IMR-90 (cell line): ENCODE data around the gene SLC8A3. TPM values are rescaled to one million over a fixed set of nuclear protein-coding genes. Genes with fewer than 3 reads are reported as not detected.

ENCODE experiments used
- ATAC-seq: fragments of 200-7000 bp; cut with Tn5 transposase; 2 replicates; pipeline ENCODE4 v1.9.1; 2020; ENCODE audit warnings: low read depth, mild to moderate bottlenecking, moderate library complexity
- BruUV-seq: library from RNA; stranded (reverse); fragments of 400-500 nt; replicated peaks from 2 replicates; lab custom pipeline; 2021; lab: Mats Ljungman, UMichigan
- CTCF ChIA-PET: fragments of 300-600 bp; formaldehyde crosslinking; extraction: SDS; loops from one replicate; lab custom pipeline; 2021; ENCODE audit warnings: antibody characterized with exemption; lab: Yijun Ruan, JAX
- POLR2A ChIA-PET: fragments of 300-600 bp; sonication (Branson Sonifier 250); formaldehyde crosslinking; loops from one replicate; lab custom pipeline; 2022; ENCODE audit warnings: antibody characterized with exemption; ENCODE audit not compliant: unreplicated experiment; lab: Charles Lee
- DNase-seq: peaks from one replicate; pipeline ENCODE4 v3.0.0; 2013
- H2AFZ ChIP-seq: replicated peaks from 2 replicates; pipeline ENCODE3; 2013; ENCODE audit warnings: low read length, mild to moderate bottlenecking; ENCODE audit not compliant: poor library complexity
- H2AK5ac ChIP-seq: 2 replicates; pipeline ENCODE4 v1.6.1; 2013; ENCODE audit warnings: low read depth, low read length, inconsistent platforms
- H2AK9ac ChIP-seq: replicated peaks from 2 replicates; pipeline ENCODE3; 2013; ENCODE audit warnings: mild to moderate bottlenecking, low read depth, low read length, moderate library complexity; ENCODE audit not compliant: poor library complexity
- H2BK120ac ChIP-seq: 2 replicates; pipeline ENCODE4 v1.6.1; 2013; ENCODE audit warnings: low read depth, low read length, inconsistent platforms
- H2BK15ac ChIP-seq: 3 replicates; pipeline ENCODE4 v1.6.1; 2013; ENCODE audit warnings: low read depth, low read length, inconsistent platforms
- H2BK20ac ChIP-seq: 2 replicates; pipeline ENCODE4 v1.6.1; 2013; ENCODE audit warnings: low read depth, mild to moderate bottlenecking, inconsistent platforms, low read length, moderate library complexity
- H2BK5ac ChIP-seq: 2 replicates; pipeline ENCODE4 v1.6.1; 2013; ENCODE audit warnings: mild to moderate bottlenecking, low read depth, low read length, inconsistent platforms; ENCODE audit not compliant: poor library complexity, severe bottlenecking
- H3K14ac ChIP-seq: replicated peaks from 2 replicates; pipeline ENCODE4 v1.6.1; 2013; ENCODE audit warnings: low read depth, low read length, inconsistent platforms
- H3K18ac ChIP-seq: 2 replicates; pipeline ENCODE4 v1.6.1; 2013; ENCODE audit warnings: low read depth, low read length, control low read depth
- H3K23ac ChIP-seq: 2 replicates; pipeline ENCODE4 v1.6.1; 2013; ENCODE audit warnings: low read depth, low read length, inconsistent platforms
- H3K27ac ChIP-seq: 2 replicates; pipeline ENCODE4 v1.5.1; 2013; ENCODE audit warnings: mild to moderate bottlenecking, control low read depth, low read length; ENCODE audit not compliant: insufficient read depth
- H3K27me3 ChIP-seq: 2 replicates; pipeline ENCODE4 v1.6.1; 2013; ENCODE audit warnings: low read length; ENCODE audit not compliant: control insufficient read depth, insufficient read depth
- H3K36me3 ChIP-seq: 2 replicates; pipeline ENCODE4 v1.6.1; 2013; ENCODE audit warnings: low read length, mixed read lengths; ENCODE audit not compliant: control insufficient read depth, insufficient read depth
- H3K4ac ChIP-seq: 2 replicates; pipeline ENCODE4 v1.6.1; 2013; ENCODE audit warnings: low read depth, low read length, inconsistent platforms
- H3K4me1 ChIP-seq: 2 replicates; pipeline ENCODE4 v1.6.1; 2013; ENCODE audit warnings: low read length, mixed read lengths; ENCODE audit not compliant: control insufficient read depth, insufficient read depth
- H3K4me2 ChIP-seq: 2 replicates; pipeline ENCODE4 v1.6.1; 2013; ENCODE audit warnings: low read depth, mild to moderate bottlenecking, control low read depth, low read length, moderate library complexity
- H3K4me3 ChIP-seq: 2 replicates; pipeline ENCODE4 v1.5.1; 2013; ENCODE audit warnings: low read depth, mild to moderate bottlenecking, control low read depth, low read length, moderate library complexity; ENCODE audit not compliant: insufficient read depth
- H3K56ac ChIP-seq: 2 replicates; pipeline ENCODE4 v1.6.1; 2013; ENCODE audit warnings: low read length, inconsistent platforms; ENCODE audit not compliant: insufficient read depth; ENCODE audit errors: extremely low read depth
- H3K79me1 ChIP-seq, 2 experiments: 2 replicates each; pipeline ENCODE4 v1.6.1; 2013; ENCODE audit warnings: low read length in 2 of 2, inconsistent platforms in 1 of 2, low read depth in 1 of 2
- H3K9ac ChIP-seq: 2 replicates; pipeline ENCODE4 v1.6.1; 2013; ENCODE audit warnings: low read depth, low read length, control low read depth
- H3K9me1 ChIP-seq: 2 replicates; pipeline ENCODE4 v1.6.1; 2013; ENCODE audit warnings: low read length, inconsistent platforms; ENCODE audit not compliant: insufficient read depth
- H3K9me3 ChIP-seq: 2 replicates; pipeline ENCODE4 v1.6.1; 2013; ENCODE audit warnings: low read length; ENCODE audit not compliant: control insufficient read depth, insufficient read depth
- H4K20me1 ChIP-seq: 2 replicates; pipeline ENCODE4 v1.6.1; 2013; ENCODE audit warnings: low read length, inconsistent platforms; ENCODE audit not compliant: insufficient read depth
- H4K5ac ChIP-seq: 2 replicates; pipeline ENCODE4 v1.6.1; 2013; ENCODE audit warnings: mild to moderate bottlenecking, low read depth, low read length, control low read depth
- H4K8ac ChIP-seq, 2 experiments: 2 replicates each; pipeline ENCODE4 v1.6.1; 2013; ENCODE audit warnings: low read depth in 2 of 2, low read length in 2 of 2, control low read depth in 1 of 2, inconsistent platforms in 1 of 2
- H4K91ac ChIP-seq: 2 replicates; pipeline ENCODE4 v1.6.1; 2013; ENCODE audit warnings: low read depth, low read length, inconsistent platforms; ENCODE audit not compliant: insufficient read depth
- BHLHE40 ChIP-seq: fragments of 150-350 bp; IDR thresholded peaks from 2 replicates; pipeline ENCODE4 v1.6.1; 2016; ENCODE audit warnings: mild to moderate bottlenecking, low read depth, low read length
- CEBPB ChIP-seq: IDR thresholded peaks from 2 replicates; pipeline ENCODE4 v1.6.1; 2012; ENCODE audit warnings: low read depth, low read length, improper control_type of control experiment
- CHD1 ChIP-seq: IDR thresholded peaks from 2 replicates; pipeline ENCODE4 v1.6.1; 2012; ENCODE audit warnings: low read depth, low read length, improper control_type of control experiment
- FOS ChIP-seq: fragments of 150-350 bp; IDR thresholded peaks from 2 replicates; pipeline ENCODE4 v1.6.1; 2016; ENCODE audit warnings: low read depth, low read length
- MAFK ChIP-seq: IDR thresholded peaks from 2 replicates; pipeline ENCODE4 v1.6.1; 2012; ENCODE audit warnings: low read depth, low read length, improper control_type of control experiment
- MAZ ChIP-seq: IDR thresholded peaks from 2 replicates; pipeline ENCODE4 v1.6.1; 2012; ENCODE audit warnings: low read depth, mild to moderate bottlenecking, low read length, improper control_type of control experiment, moderate library complexity, borderline replicate concordance
- MXI1 ChIP-seq: IDR thresholded peaks from 2 replicates; pipeline ENCODE4 v1.6.1; 2012; ENCODE audit warnings: low read depth, mild to moderate bottlenecking, low read length, moderate library complexity, borderline replicate concordance
- NFE2L2 ChIP-seq: fragments of 150-350 bp; IDR thresholded peaks from 2 replicates; pipeline ENCODE4 v1.6.1; 2016; ENCODE audit warnings: low read depth, mild to moderate bottlenecking, low read length
- POLR2A ChIP-seq: IDR thresholded peaks from 2 replicates; pipeline ENCODE4 v1.6.1; 2012; ENCODE audit warnings: mild to moderate bottlenecking, low read depth, low read length
- RAD21 ChIP-seq: IDR thresholded peaks from 2 replicates; pipeline ENCODE4 v1.6.1; 2012; ENCODE audit warnings: low read length, improper control_type of control experiment
- RCOR1 ChIP-seq: IDR thresholded peaks from 2 replicates; pipeline ENCODE4 v1.6.1; 2012; ENCODE audit warnings: mild to moderate bottlenecking, low read length, improper control_type of control experiment; ENCODE audit not compliant: insufficient replicate concordance
- RFX5 ChIP-seq: IDR thresholded peaks from 2 replicates; pipeline ENCODE4 v1.8.0; 2012; ENCODE audit warnings: low read depth, mild to moderate bottlenecking, low read length, moderate library complexity
- SMC3 ChIP-seq: fragments of 150-350 bp; IDR thresholded peaks from 2 replicates; pipeline ENCODE4 v1.6.1; 2016; ENCODE audit warnings: low read depth, mild to moderate bottlenecking, antibody characterized with exemption, low read length, moderate library complexity
- WGBS, 2 experiments: methylation state at CpG; one replicate each; pipeline versions ENCODE4 v1.1.5 to v1.1.7; 2013; ENCODE audit warnings: missing lambda C conversion rate in 2 of 2; ENCODE audit not compliant: insufficient read length in 1 of 2; ENCODE audit errors: extremely low coverage in 2 of 2; 5-methylcytosine and 5-hydroxymethylcytosine counted together
- dilution Hi-C: fragments of 300-500 bp; cut with HindIII; formaldehyde crosslinking; loops from one replicate; pipeline ENCODE4 v1.14.3; 2018; ENCODE audit warnings: low sequenced_read_pairs; ENCODE audit not compliant: unreplicated experiment
- in situ Hi-C: fragments of 300-500 bp; cut with MboI; formaldehyde crosslinking; loops from 3 replicates; pipeline ENCODE4 v1.14.3; 2019; ENCODE audit warnings: low sequenced_read_pairs, inconsistent platforms, mixed read lengths
- intact Hi-C: fragments of 100-400 bp; cut with micrococcal nuclease; formaldehyde crosslinking; loops from 2 replicates; pipeline ENCODE4 v1.10.0; 2022
- polyA plus RNA-seq, 3 experiments: library from polyadenylated mRNA; depleted of rRNA; stranded (reverse); fragments of >200 nt; gene quantifications; 2 replicates each; pipeline ENCODE4 v1.2.3, GENCODE V29; 2012; ENCODE audit warnings: low replicate concordance in 1 of 3
- total RNA-seq: library from RNA; depleted of rRNA; stranded (reverse); fragments of >200 nt; gene quantifications from 2 replicates; pipeline ENCODE4 v1.2.3, GENCODE V29; 2012
- TF ChIP-seq, protein P1 (sequence below): conservative IDR thresholded peaks from 2 replicates; pipeline ENCODE4 v1.5.1; 2012; ENCODE audit warnings: mild to moderate bottlenecking, low read depth, low read length, improper control_type of control experiment
- TF ChIP-seq, protein P2 (sequence below): fragments of 150-350 bp; IDR thresholded peaks from 2 replicates; pipeline ENCODE4 v1.6.1; 2016; ENCODE audit warnings: low read depth, mild to moderate bottlenecking, low read length, moderate library complexity, borderline replicate concordance

Gene SLC8A3
- total and polyA plus RNA-seq, 2 of the 4 experiments (the other 2 are of a cell fraction), result under 0.01 TPM; not detected in 1

DNA sequence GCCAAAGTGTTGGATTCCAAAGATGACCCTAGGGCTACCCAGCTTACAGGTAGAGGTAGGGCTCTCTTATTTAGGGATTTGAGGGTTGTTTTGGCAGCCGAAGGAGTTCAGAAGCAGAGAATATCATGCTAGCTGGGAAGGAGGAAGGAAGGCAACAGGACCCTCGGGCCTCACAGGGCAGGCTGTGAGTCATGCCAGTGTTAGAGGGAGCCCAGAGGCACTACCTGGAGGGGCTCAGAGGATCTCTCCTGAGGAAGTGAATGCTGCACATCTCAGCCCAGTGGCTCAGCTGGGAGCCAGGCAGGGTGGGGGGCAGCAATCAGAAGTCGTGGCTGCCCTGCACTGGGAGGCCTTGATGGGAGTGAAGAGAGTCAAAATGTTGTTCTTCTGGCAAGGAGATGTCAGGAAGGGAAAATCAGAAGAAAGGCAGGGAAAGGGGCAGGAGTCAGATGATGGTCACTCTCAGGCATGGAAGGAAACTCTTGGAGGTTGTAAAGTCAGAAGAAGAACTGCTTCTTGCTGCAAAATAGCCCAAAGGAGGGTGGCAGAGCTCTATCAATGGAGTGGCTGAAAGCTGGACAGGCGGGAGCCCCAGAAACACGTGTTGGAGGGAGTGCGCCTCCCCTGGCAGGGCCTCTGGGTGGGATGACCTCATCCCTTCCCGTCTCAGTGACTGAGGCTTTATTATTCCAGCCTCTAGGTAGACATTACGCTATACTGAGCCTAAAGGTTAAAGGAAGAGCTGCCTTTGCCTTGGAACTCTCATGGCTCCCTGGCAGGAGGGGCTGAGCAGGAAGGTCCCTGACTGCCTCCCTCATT lies 168.2 kb downstream of the SLC8A3 start:
- Histone ChIP-seq H3K79me1 (no peaks in the 10 kb centered on the region), H3K14ac (no peak overlapping the region), H3K23ac (no peak overlapping the region), H3K56ac (no peak overlapping the region), H2BK120ac (no peak overlapping the region), H4K5ac (no peak overlapping the region), H3K9me3 (no peaks in the 10 kb centered on the region), H2AK5ac (no peak overlapping the region), H2BK15ac (no peak overlapping the region), H3K4me1 (peaks cover 6% of the 10 kb centered on the region), H3K27me3 (no peaks in the 10 kb centered on the region), H3K27ac (no peak overlapping the region), H3K9me1 (peaks cover 3% of the 10 kb centered on the region; the same call in 1 of the 2 replicates), H3K36me3 (peaks cover 5% of the 10 kb centered on the region; the same call in 1 of the 2 replicates), H2AFZ (no peak overlapping the region), H2BK20ac (peak overlapping the region; percentile 37; the same call in 1 of the 2 replicates), H3K9ac (no peak overlapping the region), H4K8ac (no peak overlapping the region), H2BK5ac (no peak overlapping the region), H3K4me2 (no peak overlapping the region), H3K18ac (no peak overlapping the region), H3K4ac (no peak overlapping the region), H4K20me1 (no peaks in the 10 kb centered on the region), H2AK9ac (no peak overlapping the region), H3K4me3 (no peak overlapping the region), H4K91ac (no peak overlapping the region; the same call in 1 of the 2 replicates)
- intact Hi-C loops, result no loop called here
- POLR2A ChIA-PET, result no interaction called here
- DNase-seq (peak; percentile 32), ATAC-seq (peak; percentile 56; the same call in 1 of the 2 replicates)
- WGBS, 2 experiments, result 12% methylated on average over 2 of the region's 8 CpGs; no CpG with 5 or more reads in 1 of the 2 experiments
- in situ Hi-C loops, result loop anchor here (25.0 kb wide), 1 partner anchor 433 kb away; no protein-coding TSS in a partner anchor
- dilution Hi-C loops, result no loop called here
- TF ChIP-seq POLR2A (no peak), MXI1 (no peak), MAZ (no peak), RAD21 (no peak), FOS (no peak), MAFK (no peak), RCOR1 (no peak), RFX5 (no peak), CHD1 (no peak), BHLHE40 (no peak), CEBPB (no peak), SMC3 (no peak), NFE2L2 (no peak)
- TF ChIP-seq, protein P1, sequence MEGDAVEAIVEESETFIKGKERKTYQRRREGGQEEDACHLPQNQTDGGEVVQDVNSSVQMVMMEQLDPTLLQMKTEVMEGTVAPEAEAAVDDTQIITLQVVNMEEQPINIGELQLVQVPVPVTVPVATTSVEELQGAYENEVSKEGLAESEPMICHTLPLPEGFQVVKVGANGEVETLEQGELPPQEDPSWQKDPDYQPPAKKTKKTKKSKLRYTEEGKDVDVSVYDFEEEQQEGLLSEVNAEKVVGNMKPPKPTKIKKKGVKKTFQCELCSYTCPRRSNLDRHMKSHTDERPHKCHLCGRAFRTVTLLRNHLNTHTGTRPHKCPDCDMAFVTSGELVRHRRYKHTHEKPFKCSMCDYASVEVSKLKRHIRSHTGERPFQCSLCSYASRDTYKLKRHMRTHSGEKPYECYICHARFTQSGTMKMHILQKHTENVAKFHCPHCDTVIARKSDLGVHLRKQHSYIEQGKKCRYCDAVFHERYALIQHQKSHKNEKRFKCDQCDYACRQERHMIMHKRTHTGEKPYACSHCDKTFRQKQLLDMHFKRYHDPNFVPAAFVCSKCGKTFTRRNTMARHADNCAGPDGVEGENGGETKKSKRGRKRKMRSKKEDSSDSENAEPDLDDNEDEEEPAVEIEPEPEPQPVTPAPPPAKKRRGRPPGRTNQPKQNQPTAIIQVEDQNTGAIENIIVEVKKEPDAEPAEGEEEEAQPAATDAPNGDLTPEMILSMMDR, result no peak
- TF ChIP-seq, protein P2, sequence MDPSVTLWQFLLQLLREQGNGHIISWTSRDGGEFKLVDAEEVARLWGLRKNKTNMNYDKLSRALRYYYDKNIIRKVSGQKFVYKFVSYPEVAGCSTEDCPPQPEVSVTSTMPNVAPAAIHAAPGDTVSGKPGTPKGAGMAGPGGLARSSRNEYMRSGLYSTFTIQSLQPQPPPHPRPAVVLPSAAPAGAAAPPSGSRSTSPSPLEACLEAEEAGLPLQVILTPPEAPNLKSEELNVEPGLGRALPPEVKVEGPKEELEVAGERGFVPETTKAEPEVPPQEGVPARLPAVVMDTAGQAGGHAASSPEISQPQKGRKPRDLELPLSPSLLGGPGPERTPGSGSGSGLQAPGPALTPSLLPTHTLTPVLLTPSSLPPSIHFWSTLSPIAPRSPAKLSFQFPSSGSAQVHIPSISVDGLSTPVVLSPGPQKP, result no peak
- BruUV-seq, result no TSS peak
- CTCF ChIA-PET, result interaction anchor here (0.6 to 1.3 kb wide), 4 partner anchors 133 to 251 kb away, joined by 3 to 7 read pairs (median 3); no protein-coding TSS in a partner anchor
